Activated T-cell treated with anti-CD3 and anti-CD28 coated beads for 48 hours (primary cell): ENCODE results near the gene OR2A1.
"Not testable (repeated sequence)": the region's sequence is repeated elsewhere in the genome, so short reads cannot be mapped to it uniquely, and the experiment has no call there.

Source experiments
- DNase-seq: peaks from one replicate; pipeline ENCODE4 v3.0.0-alpha.2; 2020; ENCODE audit warnings: low read depth

Gene OR2A1

GRCh38 chr7:144311872-144312469 lies at the start of gene OR2A1:
OR2A1 (plus strand) TSS chr7:144312419; CDS start chr7:144318125, 5,706 bp downstream.
- not testable (repeated sequence) for DNase-seq

- DNase-seq, result not testable (repeated sequence)
These were observed 47.5 kb upstream of the OR2A1 start, which contains the start of gene OR2A7 for GRCh38 chr7:144264692-144265091. OR2A7 (minus strand) TSS chr7:144264792; CDS start chr7:144259628, 5,164 bp downstream.

- not testable (repeated sequence) for DNase-seq
These were observed 43.0 kb upstream of the OR2A1 start, which contains the start of gene CTAGE8 for GRCh38 chr7:144269188-144269587. CTAGE8 (minus strand) TSS chr7:144269288; CDS start chr7:144269250, 38 bp downstream.

GRCh38 chr7:144275281-144275680 lies 36.9 kb upstream of the OR2A1 start:
- DNase-seq, result not testable (repeated sequence)

- DNase-seq, result not testable (repeated sequence)
These were observed 32.2 kb upstream of the OR2A1 start for GRCh38 chr7:144280010-144280409.

GRCh38 chr7:144281981-144282380 lies 30.2 kb upstream of the OR2A1 start:
- not testable (repeated sequence) for DNase-seq

GRCh38 chr7:144282490-144282889 lies 29.7 kb upstream of the OR2A1 start:
- not testable (repeated sequence) for DNase-seq

GRCh38 chr7:144283716-144284115 lies 28.5 kb upstream of the OR2A1 start:
- not testable (repeated sequence) for DNase-seq

GRCh38 chr7:144287171-144287784 lies 24.9 kb upstream of the OR2A1 start:
- not testable (repeated sequence) for DNase-seq

- DNase-seq, result not testable (repeated sequence)
These were observed 20.6 kb upstream of the OR2A1 start for GRCh38 chr7:144291607-144292006.

GRCh38 chr7:144292384-144293161 lies 19.6 kb upstream of the OR2A1 start:
- DNase-seq, result not testable (repeated sequence)

GRCh38 chr7:144293794-144294499 lies 18.3 kb upstream of the OR2A1 start:
- DNase-seq, result not testable (repeated sequence)

- DNase-seq, result not testable (repeated sequence)
These were observed 9.5 kb upstream of the OR2A1 start for GRCh38 chr7:144302578-144303303.

GRCh38 chr7:144303607-144304006 lies 8.6 kb upstream of the OR2A1 start:
- DNase-seq, result not testable (repeated sequence)

GRCh38 chr7:144305156-144305555 lies 7.1 kb upstream of the OR2A1 start:
- not testable (repeated sequence) for DNase-seq

GRCh38 chr7:144309702-144310101 lies 2.5 kb upstream of the OR2A1 start:
- DNase-seq, result not testable (repeated sequence)

- not testable (repeated sequence) for DNase-seq
These were observed 1.0 kb upstream of the OR2A1 start for GRCh38 chr7:144311218-144311617.

- not testable (repeated sequence) for DNase-seq
These were observed 5.3 kb downstream of the OR2A1 start for GRCh38 chr7:144317537-144317936.

- DNase-seq, result not testable (repeated sequence)
These were observed 7.3 kb downstream of the OR2A1 start for GRCh38 chr7:144319547-144319946.

GRCh38 chr7:144321677-144322206 lies 9.5 kb downstream of the OR2A1 start:
- not testable (repeated sequence) for DNase-seq

- not testable (repeated sequence) for DNase-seq
These were observed 11.1 kb downstream of the OR2A1 start for GRCh38 chr7:144323359-144323758.
